Measurements from ENCODE around the gene PITPNB. TPM values are rescaled to one million over a fixed set of nuclear protein-coding genes. Genes with fewer than 3 reads are reported as not detected.

The PITPNB gene
- total RNA-seq, 4 donors from 2014 or later: 34.7 to 47.6 (median 40.4) TPM

GRCh38 chr22:27867085-27867952, 51.7 kb downstream of the PITPNB start:
- no peak for DNase-seq (ENCODE audit: low spot score in 2 of 2)
- TF ChIP-seq, protein P1, sequence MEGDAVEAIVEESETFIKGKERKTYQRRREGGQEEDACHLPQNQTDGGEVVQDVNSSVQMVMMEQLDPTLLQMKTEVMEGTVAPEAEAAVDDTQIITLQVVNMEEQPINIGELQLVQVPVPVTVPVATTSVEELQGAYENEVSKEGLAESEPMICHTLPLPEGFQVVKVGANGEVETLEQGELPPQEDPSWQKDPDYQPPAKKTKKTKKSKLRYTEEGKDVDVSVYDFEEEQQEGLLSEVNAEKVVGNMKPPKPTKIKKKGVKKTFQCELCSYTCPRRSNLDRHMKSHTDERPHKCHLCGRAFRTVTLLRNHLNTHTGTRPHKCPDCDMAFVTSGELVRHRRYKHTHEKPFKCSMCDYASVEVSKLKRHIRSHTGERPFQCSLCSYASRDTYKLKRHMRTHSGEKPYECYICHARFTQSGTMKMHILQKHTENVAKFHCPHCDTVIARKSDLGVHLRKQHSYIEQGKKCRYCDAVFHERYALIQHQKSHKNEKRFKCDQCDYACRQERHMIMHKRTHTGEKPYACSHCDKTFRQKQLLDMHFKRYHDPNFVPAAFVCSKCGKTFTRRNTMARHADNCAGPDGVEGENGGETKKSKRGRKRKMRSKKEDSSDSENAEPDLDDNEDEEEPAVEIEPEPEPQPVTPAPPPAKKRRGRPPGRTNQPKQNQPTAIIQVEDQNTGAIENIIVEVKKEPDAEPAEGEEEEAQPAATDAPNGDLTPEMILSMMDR (IDR thresholded peaks at IDR 0.05): no peak
- TF ChIP-seq POLR2AphosphoS5 (IDR thresholded peaks at IDR 0.05) (no peak), EP300 (IDR thresholded peaks at IDR 0.05) (no peak), POLR2A (IDR thresholded peaks at IDR 0.05) (no peak)
- Histone ChIP-seq H3K4me3 (no peak overlapping the region), H3K9me3 (no peaks in the 10 kb centered on the region), H3K27me3 (no peaks in the 10 kb centered on the region), H3K36me3 (peaks cover 14% of the 10 kb centered on the region), H3K27ac (peak overlapping the region; percentile 74), H3K4me1 (peaks cover 50% of the 10 kb centered on the region)
- WGBS: 42% methylated on average over 4 of the region's 4 CpGs

DNA sequence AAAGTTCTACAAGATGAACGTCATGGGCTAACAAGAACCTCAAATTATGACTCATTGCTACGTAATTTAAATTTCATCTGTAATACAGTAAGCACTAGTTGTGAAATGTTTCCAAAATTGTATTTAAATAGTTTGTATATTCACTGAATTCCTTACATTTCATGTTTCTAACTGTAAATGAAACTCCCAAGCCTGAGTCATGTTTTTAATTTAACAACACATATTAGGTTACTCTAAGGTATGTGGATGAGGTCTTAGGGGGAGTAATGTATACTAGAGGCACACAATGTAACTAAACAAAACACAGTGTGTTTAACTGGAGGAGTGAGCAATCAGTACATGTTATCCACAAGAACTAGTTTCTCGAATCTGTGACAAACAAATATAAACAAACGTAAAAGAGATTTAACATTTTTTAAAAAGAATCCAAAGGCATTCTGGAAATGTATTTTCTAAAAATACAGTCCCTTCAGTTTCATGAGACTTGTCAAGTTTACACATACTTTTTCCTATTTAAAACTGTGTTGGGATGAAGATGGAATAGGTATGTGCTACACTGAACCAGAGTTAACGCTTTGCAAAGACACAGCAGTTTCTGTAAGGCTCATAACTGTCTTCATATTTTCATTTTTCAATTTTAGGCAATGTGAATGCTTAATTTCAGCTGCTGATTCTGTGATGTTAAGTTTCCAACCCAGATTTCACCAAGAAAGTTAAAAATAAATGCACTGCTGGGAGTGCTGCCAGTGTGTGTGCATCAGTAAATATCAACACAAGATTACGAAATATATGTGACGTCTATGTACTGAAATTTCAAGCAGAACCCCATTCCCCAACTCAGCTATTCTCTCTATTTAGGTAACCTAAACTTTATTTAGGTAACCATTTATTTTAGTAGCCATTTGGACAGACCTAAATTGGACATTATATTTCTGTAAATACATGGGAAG, 52.6 kb downstream of the PITPNB start:
- Histone ChIP-seq H3K4me3 (no peak overlapping the region), H3K27ac (peak overlapping the region; percentile 74), H3K27me3 (no peaks in the 10 kb centered on the region), H3K36me3 (peaks cover 5% of the 10 kb centered on the region), H3K4me1 (peaks cover 50% of the 10 kb centered on the region), H3K9me3 (no peaks in the 10 kb centered on the region)
- 46% methylated on average over 7 of the region's 7 CpGs for WGBS
- no peak for TF ChIP-seq EP300 (IDR thresholded peaks at IDR 0.05)
- no peak for TF ChIP-seq POLR2AphosphoS5 (IDR thresholded peaks at IDR 0.05)
- no peak for DNase-seq (ENCODE audit: low spot score in 2 of 2)

GRCh38 chr22:27865496-27865895, 53.6 kb downstream of the PITPNB start:
- Histone ChIP-seq H3K4me3 (no peak overlapping the region), H3K4me1 (peaks cover 50% of the 10 kb centered on the region), H3K27ac (peak overlapping the region; percentile 74), H3K27me3 (no peaks in the 10 kb centered on the region), H3K36me3 (peaks cover 2% of the 10 kb centered on the region), H3K9me3 (no peaks in the 10 kb centered on the region)
- TF ChIP-seq POLR2A (IDR thresholded peaks at IDR 0.05) (no peak), POLR2AphosphoS5 (IDR thresholded peaks at IDR 0.05) (no peak), EP300 (IDR thresholded peaks at IDR 0.05) (no peak)
- TF ChIP-seq, protein P1 (IDR thresholded peaks at IDR 0.05): no peak
- WGBS: 84% methylated on average over 6 of the region's 6 CpGs
- DNase-seq (ENCODE audit: low spot score in 2 of 2): no peak

DNA sequence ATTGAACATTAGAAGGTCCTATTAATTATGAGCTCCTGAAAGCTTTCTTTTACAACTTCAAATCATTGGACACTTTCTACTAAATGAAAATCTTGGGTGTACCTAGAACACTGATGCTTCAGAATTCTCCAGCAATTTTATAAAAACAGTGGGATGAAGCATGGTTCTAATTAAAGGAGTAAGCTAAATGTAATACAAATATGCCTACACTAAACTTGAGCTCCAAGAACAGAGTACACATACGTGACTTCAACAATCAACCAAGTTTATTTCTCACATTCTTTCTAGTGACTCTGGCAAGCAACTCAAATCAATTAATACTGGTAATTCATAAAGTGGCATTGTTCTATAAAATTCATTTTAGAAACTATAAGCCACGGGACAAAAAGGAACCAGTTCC, 55.5 kb downstream of the PITPNB start:
- Histone ChIP-seq H3K36me3 (peaks cover 12% of the 10 kb centered on the region), H3K4me1 (peaks cover 40% of the 10 kb centered on the region), H3K4me3 (no peak overlapping the region), H3K9me3 (no peaks in the 10 kb centered on the region), H3K27me3 (no peaks in the 10 kb centered on the region), H3K27ac (no peak overlapping the region)
- TF ChIP-seq, protein P1 (IDR thresholded peaks at IDR 0.05): no peak
- TF ChIP-seq POLR2A (IDR thresholded peaks at IDR 0.05): no peak
- TF ChIP-seq EP300 (IDR thresholded peaks at IDR 0.05): no peak
- no peak for TF ChIP-seq POLR2AphosphoS5 (IDR thresholded peaks at IDR 0.05)
- no peak for DNase-seq (ENCODE audit: low spot score in 2 of 2)
- WGBS: 76% methylated on average over 2 of the region's 2 CpGs

- H3K4me3 ChIP-seq: no peak overlapping the region
- no peaks in the 10 kb centered on the region for H3K9me3 ChIP-seq
- no peak overlapping the region for H3K27ac ChIP-seq
- H3K36me3 ChIP-seq: peaks cover 12% of the 10 kb centered on the region
- H3K27me3 ChIP-seq: no peaks in the 10 kb centered on the region
- 100% methylated on average over 1 of the region's 1 CpG for WGBS
- H3K4me1 ChIP-seq: peaks cover 35% of the 10 kb centered on the region
- DNase-seq (ENCODE audit: low spot score in 2 of 2): no peak
- TF ChIP-seq POLR2A (IDR thresholded peaks at IDR 0.05) (no peak), POLR2AphosphoS5 (IDR thresholded peaks at IDR 0.05) (no peak), EP300 (IDR thresholded peaks at IDR 0.05) (no peak)
- TF ChIP-seq, protein P1 (IDR thresholded peaks at IDR 0.05): no peak
Measured at GRCh38 chr22:27863001-27863400, 56.1 kb downstream of the PITPNB start.

Data from suprapubic skin (tissue), 4 donors.